HG02678 (cell line): ENCODE measurements around the gene ARID4B.
"Not testable (repeated sequence)": the region's sequence is repeated elsewhere in the genome, so short reads cannot be mapped to it uniquely, and the experiment has no call there.

Experiments used
- ATAC-seq: cut with Tn5 transposase; IDR thresholded peaks from one replicate; pipeline ENCODE4 v1.9.1; 2021; ENCODE audit warnings: mild to moderate bottlenecking, moderate library complexity; ENCODE audit not compliant: unreplicated experiment

ARID4B gene

DNA sequence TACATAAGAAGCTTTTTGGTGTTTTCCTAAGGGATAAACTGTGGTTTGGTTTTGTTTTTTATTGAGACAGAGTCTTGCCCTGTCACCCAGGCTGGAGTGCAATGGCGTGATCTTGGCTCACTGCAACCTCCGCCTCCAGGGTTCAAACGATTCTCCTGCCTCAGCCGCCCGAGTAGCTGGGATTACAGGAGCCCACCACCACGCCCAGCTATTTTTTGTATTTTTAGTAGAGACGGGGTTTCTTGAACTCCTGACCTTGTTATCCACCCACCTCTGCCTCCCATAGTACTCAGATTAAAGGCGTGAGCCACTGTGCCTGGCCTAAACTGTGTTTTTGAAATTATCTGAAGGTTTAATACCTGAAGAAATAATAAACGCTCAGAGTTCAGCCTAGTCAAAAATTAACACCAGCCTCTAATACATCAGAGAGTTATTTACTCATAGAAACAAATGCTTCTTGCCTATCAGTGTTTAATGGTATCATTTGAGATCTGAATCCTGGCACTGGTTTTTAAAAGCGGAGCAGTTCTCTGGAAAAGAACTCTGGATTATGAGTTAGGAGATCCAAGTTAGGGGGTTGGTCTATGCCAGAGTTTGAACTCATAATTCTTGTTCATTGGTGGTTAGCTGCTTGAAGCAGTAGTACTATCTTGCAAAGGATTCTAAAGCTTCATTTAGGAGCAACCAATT lies 28.7 kb downstream of the ARID4B start:
- ATAC-seq: no peak

DNA sequence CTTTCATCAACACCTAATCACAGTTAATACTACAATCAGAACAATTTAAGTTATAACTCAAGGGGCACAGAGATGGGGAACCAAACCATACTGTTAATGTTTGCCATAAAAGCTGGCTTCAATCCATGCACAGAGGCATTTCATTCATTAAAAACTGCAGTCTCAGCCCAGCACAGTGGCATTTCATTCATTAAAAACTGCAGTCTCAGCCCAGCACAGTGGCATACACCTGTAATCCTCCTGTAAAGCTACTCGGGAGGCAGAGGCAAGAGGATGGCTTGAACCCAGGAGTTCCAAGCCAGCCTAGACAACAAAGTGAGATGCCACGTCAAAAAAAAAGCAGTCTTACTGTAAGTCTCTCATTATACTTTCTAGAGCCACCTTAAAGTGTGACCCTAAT lies 29.2 kb downstream of the ARID4B start:
- ATAC-seq: no peak

DNA sequence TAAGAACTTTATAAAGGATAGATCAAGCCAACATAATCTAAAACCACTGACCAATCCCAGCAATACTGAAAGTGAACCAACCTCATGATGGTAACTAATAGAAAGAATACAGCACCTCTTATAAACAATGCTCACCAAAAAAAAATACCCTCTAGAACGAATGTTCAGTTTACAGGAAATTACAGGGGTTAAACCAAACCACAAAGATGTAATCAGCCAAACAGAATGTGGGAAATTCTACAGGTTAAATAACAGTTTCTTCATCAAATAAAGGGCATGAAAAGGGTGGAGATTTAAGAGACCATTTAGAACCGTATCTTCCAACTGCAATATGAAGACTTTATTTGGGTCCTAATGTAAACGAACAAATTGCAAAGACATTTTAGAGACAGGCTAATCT lies 30.4 kb downstream of the ARID4B start:
- ATAC-seq: no peak

DNA sequence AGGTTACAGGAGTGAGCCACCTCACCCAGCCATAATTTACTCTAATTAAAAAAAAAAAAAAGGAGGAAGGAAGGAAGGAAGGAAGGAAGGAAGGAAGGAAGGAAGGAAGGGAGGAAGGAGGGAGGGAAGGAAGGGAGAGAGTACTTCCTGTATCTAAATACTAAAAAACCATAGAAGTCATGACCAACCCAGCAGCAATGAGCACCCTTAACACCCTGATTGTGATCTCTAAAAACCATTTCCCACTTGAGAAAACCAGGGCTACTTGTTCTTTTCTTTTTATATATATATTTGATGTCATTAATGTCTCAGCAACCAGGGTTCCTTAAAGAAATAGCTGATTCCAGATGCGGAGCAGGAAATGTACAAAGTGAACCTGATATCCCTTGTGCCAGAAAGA lies 31.2 kb downstream of the ARID4B start:
- no peak for ATAC-seq

DNA sequence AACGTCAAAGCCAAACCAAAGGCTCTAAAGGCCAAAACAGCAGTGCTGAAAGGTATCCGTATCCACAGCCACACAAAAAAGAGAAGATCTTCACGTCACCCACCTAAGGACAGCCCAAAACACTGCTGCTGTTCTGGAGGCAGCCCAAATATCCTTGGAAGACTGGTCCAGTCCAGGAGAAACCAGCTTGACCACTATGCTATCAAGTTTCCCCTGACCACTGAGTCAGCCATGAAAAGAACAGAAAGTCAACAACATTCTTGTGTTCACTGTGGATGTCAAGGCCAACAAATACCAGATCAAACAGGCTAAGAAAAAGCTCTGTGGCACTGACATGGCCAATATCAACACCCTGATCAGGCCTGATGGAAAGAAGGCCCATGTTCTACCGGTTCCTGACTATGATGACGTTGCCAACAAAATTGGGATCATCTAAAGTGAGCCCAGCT lies 32.1 kb downstream of the ARID4B start:
- no peak for ATAC-seq

DNA sequence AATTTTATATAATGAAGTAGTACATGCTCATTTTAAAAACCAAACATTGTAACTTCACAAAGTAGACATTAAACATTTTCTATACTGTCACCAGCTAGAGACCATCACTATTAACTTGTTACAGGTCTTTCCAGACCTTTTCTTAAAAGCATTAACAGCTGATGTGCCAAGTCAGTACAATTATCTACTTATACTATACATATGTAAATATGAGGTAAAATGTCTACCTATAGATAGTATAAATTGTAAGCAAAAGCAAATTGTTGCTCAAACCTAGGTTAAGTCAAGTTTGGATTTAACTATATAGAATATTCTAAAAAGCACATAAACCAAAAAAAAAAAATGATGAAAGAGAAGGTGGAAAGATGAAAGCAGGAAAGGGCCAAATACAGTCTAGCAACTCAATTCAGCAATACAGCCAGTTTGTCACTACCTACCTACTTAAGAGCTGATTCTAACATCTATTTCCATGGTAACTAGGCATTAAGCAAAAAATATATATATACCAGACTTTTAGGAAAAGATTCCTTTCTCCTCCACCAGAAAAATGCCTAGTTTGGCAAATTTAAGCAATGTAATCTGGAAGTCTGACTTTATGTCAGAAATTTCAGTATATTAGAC lies 34.5 kb downstream of the ARID4B start:
- no peak for ATAC-seq

DNA sequence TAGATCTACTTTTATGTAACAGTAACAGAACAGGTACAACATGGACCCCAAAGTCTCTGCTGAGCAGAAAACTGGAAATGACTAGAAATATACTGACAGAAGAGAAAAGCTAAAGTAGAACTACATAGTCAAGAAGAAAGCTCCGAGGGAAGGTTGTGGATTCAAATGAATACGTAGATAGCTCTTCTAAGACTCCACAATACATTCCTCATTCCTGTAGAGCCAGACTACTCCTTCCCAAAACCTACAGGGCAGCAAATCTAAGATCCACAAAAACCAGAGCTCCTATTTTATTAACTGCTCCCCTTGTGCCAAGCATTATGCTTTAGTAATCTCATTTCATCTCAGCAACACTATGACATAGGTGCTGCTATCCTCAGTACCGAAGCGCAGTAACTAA lies 35.2 kb downstream of the ARID4B start:
- ATAC-seq: no peak

DNA sequence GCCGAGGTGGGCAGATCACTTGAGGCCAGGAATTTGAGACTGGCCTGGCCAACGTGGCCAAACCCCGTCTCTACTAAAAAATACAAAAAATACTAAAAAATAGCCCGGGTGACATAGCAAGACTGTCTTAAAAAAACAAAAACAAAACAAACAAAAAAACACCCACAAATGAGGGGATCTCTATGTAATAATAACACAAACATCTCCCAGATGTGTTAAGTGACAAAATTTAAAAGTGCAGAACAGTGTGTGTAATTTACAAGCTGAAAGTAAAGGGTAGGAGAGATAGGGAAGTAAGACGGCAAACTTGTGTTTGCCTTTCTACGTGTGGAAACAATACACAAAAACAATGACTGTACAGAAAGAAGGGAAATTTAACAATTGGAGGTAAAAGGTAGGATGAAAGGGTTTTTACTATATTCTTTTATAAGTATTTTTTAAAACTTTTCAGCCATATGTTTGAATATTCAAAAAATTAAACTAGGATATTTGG lies 36.3 kb downstream of the ARID4B start:
- ATAC-seq: no peak

DNA sequence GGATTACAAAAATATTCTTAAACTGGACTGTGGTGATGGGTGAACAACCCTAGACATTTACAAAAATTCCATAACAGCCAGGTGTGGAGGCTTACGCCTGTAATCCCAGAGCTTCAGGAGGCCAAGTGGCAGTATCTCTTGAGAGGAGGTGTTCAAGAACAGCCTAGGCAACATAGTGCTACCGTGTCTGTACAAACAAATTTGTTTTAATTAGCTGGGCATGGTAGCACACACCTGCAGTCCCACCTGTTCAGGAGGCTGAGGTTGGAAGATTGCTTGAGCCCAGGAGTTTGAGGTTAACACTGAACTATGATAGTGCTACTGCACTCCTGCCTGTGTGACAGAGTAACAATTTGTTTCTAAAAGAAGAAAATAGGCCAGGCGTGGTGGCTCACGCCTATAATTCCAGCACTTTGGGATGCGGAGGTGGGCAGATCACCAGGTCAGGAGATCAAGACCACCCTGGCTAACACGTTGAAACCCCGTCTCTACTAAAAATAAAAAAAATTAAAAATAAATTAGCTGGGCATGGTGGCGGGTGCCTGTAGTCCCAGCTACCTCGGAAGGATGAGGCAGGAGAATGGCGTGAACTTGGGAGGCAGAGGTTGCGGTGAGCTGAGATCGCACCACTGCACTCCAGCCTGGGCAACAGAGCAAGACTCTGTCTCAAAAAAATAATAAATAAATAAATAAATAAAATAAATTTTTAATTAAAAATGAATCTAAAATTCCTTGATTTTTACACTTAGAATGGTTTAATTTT lies 37.1 kb downstream of the ARID4B start:
- no peak for ATAC-seq

DNA sequence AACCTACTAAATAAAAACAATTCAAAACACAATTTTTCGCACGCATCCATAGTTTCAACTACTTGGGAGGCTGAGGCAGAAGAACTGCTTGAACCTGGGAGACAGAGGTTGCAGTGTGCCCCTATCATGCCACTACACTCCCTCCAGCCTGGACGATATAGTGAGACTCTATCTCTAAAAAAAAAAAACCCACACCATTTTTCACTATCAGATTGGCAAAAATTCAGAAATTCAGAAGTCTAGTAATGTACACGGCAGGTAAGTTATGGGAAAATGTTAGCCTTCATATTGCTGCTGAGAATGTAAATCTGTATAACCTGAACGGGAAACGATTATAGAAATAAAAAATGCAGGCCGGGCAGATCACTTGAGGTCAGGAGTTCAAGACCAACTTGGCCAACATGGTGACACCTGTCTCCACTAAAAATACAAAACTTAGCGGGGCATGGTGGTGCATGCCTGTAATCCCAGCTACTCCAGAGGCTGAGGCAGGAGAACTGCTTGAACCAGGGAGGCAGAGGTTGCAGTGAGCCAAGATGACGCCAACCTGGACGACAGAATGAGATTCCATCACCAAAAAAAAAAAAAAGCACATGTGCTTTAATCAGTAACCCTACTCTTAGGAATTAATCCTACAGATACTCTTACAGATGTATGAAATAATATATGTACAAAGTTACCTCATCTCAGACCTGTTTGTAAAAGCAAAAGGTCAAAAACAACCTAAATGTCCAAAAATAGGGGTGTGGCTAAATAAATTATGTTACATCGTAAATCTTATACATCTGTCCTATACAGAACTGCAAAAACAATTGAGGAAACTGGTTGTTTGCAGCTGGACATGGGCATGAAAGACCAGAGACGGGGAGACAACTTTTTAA lies 37.9 kb downstream of the ARID4B start:
- no peak for ATAC-seq

DNA sequence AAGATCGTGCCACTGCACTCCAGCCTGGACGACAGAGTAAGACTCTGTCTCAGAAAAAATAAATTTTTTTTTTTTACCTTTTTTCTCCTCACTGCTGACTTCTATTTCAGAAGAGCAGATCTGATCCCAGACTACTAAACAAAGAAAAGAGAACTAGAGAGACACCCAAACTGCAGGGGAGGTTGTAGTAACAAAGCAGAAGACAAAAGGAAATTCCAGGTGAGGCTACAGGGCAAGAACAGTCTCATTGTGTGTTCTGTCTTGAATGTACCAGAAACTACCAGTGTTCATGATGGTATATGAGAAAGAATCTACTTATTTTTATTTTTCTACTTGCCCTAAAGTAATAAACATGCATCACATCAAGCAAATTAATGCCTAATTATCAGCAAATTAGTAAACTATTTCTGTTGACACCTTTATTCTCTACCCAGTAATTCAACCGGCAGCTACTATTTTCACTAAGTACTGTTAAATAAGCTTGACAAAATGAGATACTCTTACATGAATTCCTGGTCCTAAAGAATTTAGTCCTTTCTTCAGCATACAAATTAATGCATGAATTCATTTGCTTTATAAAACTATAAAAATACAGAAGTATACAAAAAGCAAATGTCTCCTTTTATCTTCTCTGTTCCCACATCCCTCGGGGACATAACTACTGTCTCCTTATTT lies 40.6 kb downstream of the ARID4B start:
- no peak for ATAC-seq

DNA sequence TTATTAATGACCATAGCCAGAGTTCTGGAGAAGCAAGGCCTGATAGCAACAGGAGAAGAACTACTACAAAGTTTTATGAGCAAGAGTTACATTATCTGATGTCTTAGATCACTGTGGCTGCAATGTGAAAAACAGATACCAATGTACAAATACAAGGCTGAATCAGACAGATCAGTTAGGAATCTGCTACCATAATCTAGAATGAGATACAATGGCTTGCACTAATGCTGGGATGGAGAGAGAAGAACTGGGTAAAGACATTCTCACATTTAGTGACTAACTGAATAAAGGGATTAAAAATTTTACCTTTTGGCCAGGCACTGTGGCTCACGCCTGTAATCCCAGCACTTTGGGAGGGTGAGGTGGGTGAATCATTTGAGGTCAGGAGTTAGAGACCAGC lies 41.3 kb downstream of the ARID4B start:
- ATAC-seq: no peak

DNA sequence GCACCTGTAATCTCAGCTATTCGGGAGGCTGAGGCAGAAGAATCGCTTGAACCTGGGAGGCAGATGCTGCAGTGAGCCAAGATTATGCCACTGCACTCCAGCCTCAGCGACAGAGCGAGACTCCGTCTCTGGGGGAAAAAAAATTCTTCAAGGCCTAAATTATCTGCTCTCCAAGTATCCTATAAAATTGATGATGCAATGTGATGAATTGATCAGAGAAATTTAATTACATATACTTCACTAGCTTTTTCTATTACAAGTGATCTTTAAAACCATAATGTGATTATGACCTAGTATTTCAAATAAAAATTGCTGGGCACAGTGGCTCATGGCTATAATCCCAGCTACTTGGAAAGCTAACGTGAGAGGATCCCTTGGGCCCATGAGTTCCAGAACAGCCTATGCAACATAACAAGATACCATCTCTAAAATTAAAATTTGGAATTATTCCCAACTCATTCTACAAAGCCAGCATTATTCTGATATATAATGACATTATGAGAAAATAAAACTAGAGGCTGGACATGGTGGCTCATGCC lies 43.7 kb downstream of the ARID4B start:
- ATAC-seq: no peak

DNA sequence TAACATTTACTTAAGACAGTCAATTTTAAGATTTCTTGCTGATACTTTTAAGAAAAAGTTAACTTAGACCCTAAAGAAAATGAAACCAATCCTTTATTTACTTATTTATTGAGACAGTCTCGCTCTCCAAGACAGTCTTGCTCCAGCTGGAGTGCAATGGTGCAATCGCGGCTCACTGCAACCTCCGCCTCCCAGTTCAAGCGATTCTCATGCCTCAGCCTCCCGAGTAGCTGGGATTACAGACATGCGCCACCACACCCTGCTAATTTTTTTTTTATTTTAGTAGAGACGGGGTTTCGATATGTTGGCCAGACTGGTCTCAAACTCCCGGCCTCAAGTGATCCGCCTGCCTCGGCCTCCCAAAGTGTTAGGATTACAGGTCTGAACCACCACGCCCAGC lies 44.3 kb downstream of the ARID4B start:
- not testable (repeated sequence) for ATAC-seq

DNA sequence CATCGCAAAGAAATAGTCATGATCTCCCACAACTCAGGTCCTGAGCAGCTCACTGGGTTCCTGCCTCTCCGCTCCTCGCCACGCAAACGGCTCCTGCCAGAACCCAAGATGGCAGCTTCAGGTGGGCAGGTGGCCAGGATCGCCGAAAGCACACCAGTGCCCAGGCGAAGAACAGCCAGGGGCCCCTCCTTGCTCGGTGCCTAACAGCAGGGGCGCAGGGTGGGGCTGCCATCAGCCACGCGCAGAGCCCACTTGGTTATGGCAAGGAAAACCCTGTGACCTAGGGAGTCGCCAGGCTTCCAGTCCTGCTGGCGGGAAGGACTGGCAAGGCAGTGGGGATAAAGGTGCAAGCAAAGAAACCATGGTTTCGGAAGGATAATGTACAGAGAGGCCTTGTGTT lies 47.5 kb downstream of the ARID4B start:
- no peak for ATAC-seq

DNA sequence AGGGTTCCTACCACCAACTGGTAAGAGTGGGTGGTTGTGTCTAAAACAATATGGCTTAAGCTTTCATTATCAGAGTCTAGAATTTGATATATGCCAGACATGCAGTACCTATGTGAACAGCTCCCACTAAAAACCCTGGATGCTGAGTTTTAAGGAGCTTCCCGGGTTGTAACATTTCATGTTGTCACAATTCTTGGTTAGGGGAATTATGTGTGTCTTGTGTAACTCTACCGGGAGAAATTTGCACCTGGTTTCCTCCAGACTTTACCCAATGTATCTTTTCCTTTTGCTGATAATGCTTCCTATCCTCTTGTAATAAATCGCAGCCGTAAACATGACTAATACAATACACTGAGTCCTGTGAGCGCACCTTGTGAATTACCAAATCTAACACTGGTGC lies 48.3 kb downstream of the ARID4B start:
- no peak for ATAC-seq

DNA sequence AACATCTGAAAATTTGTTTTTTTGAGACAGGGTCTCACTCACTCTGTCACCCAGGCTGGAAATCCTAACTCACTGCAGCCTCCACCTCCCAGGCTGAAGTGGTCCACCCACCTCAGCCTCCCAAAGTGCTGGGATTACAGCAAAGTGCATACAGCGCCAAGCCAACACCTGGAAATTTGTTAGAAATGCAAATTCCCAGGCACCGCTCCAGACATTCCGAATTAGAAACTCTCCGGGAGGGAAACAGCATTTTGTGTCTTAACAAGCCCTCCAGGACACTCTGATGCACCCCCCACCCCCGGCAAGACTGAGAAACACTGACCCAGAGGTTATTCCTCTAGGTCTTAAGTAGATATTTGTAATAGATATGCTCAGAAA lies 49.1 kb downstream of the ARID4B start:
- no peak for ATAC-seq

DNA sequence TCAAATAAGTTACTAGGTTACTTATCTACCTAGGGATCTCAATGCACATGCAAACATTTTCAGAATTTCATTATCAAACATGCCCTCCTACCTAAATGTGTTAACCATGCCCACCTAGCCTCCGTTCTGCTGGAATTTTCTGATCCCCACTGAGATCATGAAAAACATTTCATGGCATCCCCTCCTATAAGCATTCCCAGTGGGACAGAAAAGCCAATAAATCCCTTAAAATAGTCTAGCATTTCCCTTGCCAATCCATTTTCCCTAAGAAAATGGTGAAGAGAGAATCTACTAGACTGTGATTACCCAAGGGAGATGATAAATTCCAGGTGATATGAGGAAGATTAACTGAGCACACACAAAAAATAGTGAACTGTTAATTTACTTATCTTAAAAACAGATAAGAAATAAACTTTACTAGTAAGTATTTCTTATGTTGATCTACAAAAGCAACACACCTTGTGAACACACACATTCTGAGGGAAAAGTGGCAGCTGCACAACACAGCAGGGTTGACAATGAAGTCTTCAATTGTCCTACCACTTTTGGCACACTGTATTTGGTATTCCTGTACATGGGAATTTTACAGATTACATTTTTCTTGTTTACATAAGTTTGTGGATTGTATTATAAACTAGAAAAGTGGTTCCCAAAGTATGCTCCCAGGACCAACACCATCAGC lies 49.6 kb downstream of the ARID4B start:
- ATAC-seq: no peak

DNA sequence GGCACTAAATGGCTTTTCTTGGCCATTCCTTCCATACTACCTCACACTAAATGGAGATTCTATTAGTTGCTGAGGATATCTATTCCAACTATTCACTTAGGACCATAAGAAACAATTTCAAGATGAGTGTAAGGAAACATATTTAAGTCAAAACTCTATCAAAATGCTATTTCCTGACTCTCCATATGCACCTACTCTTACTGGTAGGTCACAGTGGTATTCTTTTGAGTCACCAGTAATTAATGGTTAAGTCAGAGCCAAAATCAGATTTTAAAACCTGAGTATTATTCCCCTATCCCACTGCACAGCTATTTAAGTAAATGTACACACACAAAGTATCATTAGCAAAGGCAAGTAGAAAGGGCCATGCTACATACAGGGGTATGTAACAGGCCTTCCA lies 50.3 kb downstream of the ARID4B start:
- ATAC-seq: no peak

DNA sequence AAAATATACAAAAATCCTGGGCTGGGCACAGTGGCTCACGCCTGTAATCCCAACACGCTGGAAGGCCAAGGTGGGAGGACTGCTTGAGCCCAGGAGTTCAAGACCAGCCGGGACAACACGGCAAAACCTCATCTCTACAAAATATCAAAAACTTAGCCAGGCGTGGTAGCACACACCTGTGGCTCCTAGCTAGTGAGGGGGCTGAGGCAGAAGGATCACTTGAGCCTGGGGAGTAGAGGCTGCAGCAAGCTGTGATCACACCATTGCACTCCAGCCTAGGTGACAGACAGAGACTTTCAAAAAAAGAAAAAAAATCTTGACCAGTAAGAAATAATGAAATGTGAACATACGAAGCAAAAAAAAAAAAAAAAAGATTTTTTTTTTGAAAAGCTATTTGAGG lies 52.1 kb downstream of the ARID4B start:
- no peak for ATAC-seq
